DMS153 (cell line): ENCODE results near the gene TCF15.

Experiments
- DNase-seq: peaks from one replicate; lab custom pipeline; 2025; lab: John Stamatoyannopoulos, UW

Gene TCF15

GRCh38 chr20:611047-611842, 1.1 kb upstream of the TCF15 start:
- no peak for DNase-seq

GRCh38 chr20:609371-609964, 641 bp downstream of the TCF15 start:
- no peak for DNase-seq

- no peak for DNase-seq
These were observed 1.1 kb downstream of the TCF15 start for GRCh38 chr20:608970-609369.

GRCh38 chr20:607476-607875, 2.6 kb downstream of the TCF15 start:
- no peak for DNase-seq

GRCh38 chr20:605237-605636, 4.9 kb downstream of the TCF15 start:
- DNase-seq: no peak

GRCh38 chr20:603116-603640, 6.9 kb downstream of the TCF15 start:
- DNase-seq: no peak

GRCh38 chr20:602111-602970, 7.8 kb downstream of the TCF15 start:
- DNase-seq: no peak

- no peak for DNase-seq
These were observed 9.4 kb downstream of the TCF15 start for GRCh38 chr20:600736-601135.

- DNase-seq: no peak
These were observed 10.0 kb downstream of the TCF15 start for GRCh38 chr20:600141-600540.

GRCh38 chr20:598133-598850, 11.8 kb downstream of the TCF15 start:
- no peak for DNase-seq

GRCh38 chr20:597560-597959, 12.5 kb downstream of the TCF15 start:
- no peak for DNase-seq

GRCh38 chr20:595330-596308, 14.5 kb downstream of the TCF15 start:
- no peak for DNase-seq

- no peak for DNase-seq
These were observed 17.6 kb downstream of the TCF15 start for GRCh38 chr20:592506-592905.

- no peak for DNase-seq
These were observed 18.2 kb downstream of the TCF15 start for GRCh38 chr20:591941-592340.

GRCh38 chr20:588932-589672, 21.0 kb downstream of the TCF15 start:
- DNase-seq: no peak

GRCh38 chr20:588476-588875, 21.6 kb downstream of the TCF15 start:
- no peak for DNase-seq

GRCh38 chr20:584971-585301, 25.2 kb downstream of the TCF15 start:
- no peak for DNase-seq

GRCh38 chr20:584161-584970, 25.7 kb downstream of the TCF15 start:
- DNase-seq: no peak

- no peak for DNase-seq
These were observed 27.9 kb downstream of the TCF15 start for GRCh38 chr20:582204-582603.
